Common myeloid progenitor, CD34-positive (primary cell): ENCODE data around the gene DAAM2. TPM values are rescaled to one million over a fixed set of nuclear protein-coding genes. Genes with fewer than 3 reads are reported as not detected.

Experiments used
- CTCF ChIA-PET: fragments of 350-600 bp; sonication (Branson Sonifier 250); formaldehyde crosslinking; loops from one replicate; lab custom pipeline; 2021; ENCODE audit warnings: antibody characterized with exemption; lab: Charles Lee
- POLR2A ChIA-PET: fragments of 350-600 bp; sonication (Branson Sonifier 250); formaldehyde crosslinking; loops from one replicate; lab custom pipeline; 2021; ENCODE audit warnings: antibody characterized with exemption; lab: Charles Lee
- DNase-seq, 3 donors: peaks; one replicate each; pipeline versions ENCODE4 v3.0.0 to v3.0.0-alpha.2; 2013
- H3K27ac ChIP-seq, 2 experiments: 1 replicate in 1 of 2; 2 replicates in 1 of 2; pipeline ENCODE4 v1.7.0; 2013; ENCODE audit warnings: inconsistent platforms in 2 of 2, low read length in 2 of 2, mild to moderate bottlenecking in 2 of 2, low read depth in 1 of 2, moderate library complexity in 1 of 2; ENCODE audit not compliant: severe bottlenecking in 2 of 2, insufficient read depth in 1 of 2, poor library complexity in 1 of 2
- H3K27me3 ChIP-seq, 5 experiments: replicated peaks in 2 of 5; 1 replicate in 3 of 5; 2 replicates in 2 of 5; pipeline versions ENCODE4 v1.6.1 to v1.7.0; 2013; ENCODE audit warnings: low read length in 4 of 5, mild to moderate bottlenecking in 2 of 5, moderate library complexity in 2 of 5, inconsistent platforms in 1 of 5; ENCODE audit not compliant: insufficient read depth in 5 of 5, control insufficient read depth in 4 of 5
- H3K36me3 ChIP-seq, 4 experiments: 1 replicate in 2 of 4; 2 replicates in 2 of 4; pipeline versions ENCODE4 v1.6.1 to v1.7.0; 2013; ENCODE audit warnings: low read length in 3 of 4, control low read depth in 1 of 4, mild to moderate bottlenecking in 1 of 4; ENCODE audit not compliant: control insufficient read depth in 4 of 4, insufficient read depth in 4 of 4
- H3K4me1 ChIP-seq, 4 experiments: 1 replicate in 3 of 4; 2 replicates in 1 of 4; pipeline versions ENCODE4 v1.6.1 to v1.7.1; 2013; ENCODE audit warnings: low read length in 3 of 4, mild to moderate bottlenecking in 3 of 4, control low read depth in 1 of 4, inconsistent platforms in 1 of 4, moderate library complexity in 1 of 4; ENCODE audit not compliant: control insufficient read depth in 4 of 4, insufficient read depth in 4 of 4; ENCODE audit errors: control extremely low read depth in 1 of 4
- H3K4me3 ChIP-seq, 7 experiments: 1 replicate in 4 of 7; 2 replicates in 3 of 7; pipeline versions ENCODE4 v1.5.1 to v1.7.0; 2013; ENCODE audit warnings: mild to moderate bottlenecking in 7 of 7, low read length in 6 of 7, moderate library complexity in 6 of 7, inconsistent platforms in 2 of 7, low read depth in 2 of 7, control low read depth in 1 of 7; ENCODE audit not compliant: insufficient read depth in 4 of 7, control insufficient read depth in 1 of 7; ENCODE audit errors: extremely low read depth in 1 of 7
- H3K9me3 ChIP-seq, 5 experiments: 1 replicate in 4 of 5; 2 replicates in 1 of 5; pipeline versions ENCODE4 v1.6.1 to v1.7.1; 2013; ENCODE audit warnings: low read length in 4 of 5, mild to moderate bottlenecking in 2 of 5, inconsistent platforms in 1 of 5, low read depth in 1 of 5, moderate library complexity in 1 of 5; ENCODE audit not compliant: control insufficient read depth in 4 of 5, insufficient read depth in 2 of 5; ENCODE audit errors: control extremely low read depth in 1 of 5
- WGBS: methylation state at CpG from one replicate; pipeline ENCODE4 v1.1.5; 2013; ENCODE audit not compliant: insufficient coverage; 5-methylcytosine and 5-hydroxymethylcytosine counted together
- polyA plus RNA-seq: library from polyadenylated mRNA; unstranded; fragments of 120-200 nt; gene quantifications from one replicate; pipeline ENCODE4 v1.2.1, GENCODE V29; 2013

The DAAM2 gene
- polyA plus RNA-seq = 0.01 TPM

DNA sequence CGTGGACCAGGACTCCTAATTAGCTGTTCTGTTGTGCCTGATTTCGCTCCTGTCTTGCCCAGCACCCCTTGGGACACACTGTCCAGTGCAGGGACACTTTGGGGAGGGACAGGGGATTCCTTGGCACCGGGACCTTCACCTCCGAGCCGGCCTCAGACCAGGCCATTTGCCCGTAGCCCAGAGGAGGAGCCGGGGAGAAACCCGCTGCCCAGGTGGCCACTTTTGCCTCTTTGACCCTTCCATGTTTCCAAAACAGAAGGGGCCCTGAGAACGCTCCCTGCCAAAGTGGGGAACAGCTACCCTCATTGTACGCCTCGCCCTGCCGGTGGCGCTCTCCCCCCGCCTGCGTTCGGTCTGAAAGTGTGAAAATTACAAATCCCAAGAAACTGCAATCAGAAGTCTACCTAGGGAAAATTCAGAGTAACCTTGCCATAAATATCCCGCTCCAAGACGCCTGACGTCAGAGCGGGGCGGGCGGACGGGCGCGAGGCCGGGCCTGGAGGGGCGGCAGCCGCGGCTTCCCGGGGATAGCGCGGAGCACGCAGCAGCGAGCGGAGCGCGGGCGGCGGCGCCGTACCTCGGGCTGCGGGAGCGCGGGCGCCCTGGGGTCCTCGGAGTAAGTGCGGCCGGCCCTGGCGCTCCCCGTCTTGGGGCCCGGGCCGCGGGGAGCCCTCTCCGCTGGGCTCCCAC, at the start of gene DAAM2:
DAAM2 (plus strand) TSS at position 527 of the 690 bp plus-strand sequence. CDS start 63,927 bp downstream, outside the sequence.
- Histone ChIP-seq H3K9me3 (no peaks in the 10 kb centered on the region), H3K4me1 (peaks cover 0 to 12% (median 5%) of the 10 kb centered on the region in 4 experiments), H3K27me3 (peaks cover 2 to 56% (median 32%) of the 10 kb centered on the region in 5 experiments), H3K36me3 (no peaks in the 10 kb centered on the region), H3K27ac (no peak within 1 kb of the TSS), H3K4me3 (peak within 1 kb of the TSS in 5 of 7 experiments; percentile 9 to 64 (median 50))
- ChIA-PET CTCF (interaction anchor here (1.3 kb wide), 1 partner anchor 69 kb away, joined by 3 read pairs; no protein-coding TSS in a partner anchor), POLR2A (interaction anchor here (0.5 kb wide), 1 partner anchor 96 kb away, joined by 3 read pairs; no protein-coding TSS in a partner anchor)
- 8% methylated on average over 42 of the region's 55 CpGs for WGBS
- peak in 1 of 3 donors; percentile 35 for DNase-seq

DNA sequence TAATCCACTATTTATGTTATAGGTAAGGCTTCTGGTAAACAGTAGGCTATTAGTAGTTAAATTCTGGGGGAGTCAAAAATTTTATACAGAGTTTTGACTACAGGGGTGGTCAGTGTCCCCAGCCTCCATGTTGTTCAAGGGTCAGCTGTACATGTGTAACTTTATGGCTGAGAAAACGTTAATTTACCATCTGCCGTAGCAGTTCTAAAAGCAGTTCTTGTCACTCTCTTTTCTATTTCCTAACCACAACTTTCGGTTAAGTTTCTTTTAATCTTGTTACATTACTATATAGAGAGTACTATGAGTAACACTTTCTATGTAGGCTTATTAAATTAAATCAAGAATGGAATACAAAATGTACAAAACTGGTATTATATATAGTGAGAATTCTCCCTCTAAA, 45.4 kb upstream of the DAAM2 start:
- no peaks in the 10 kb centered on the region for H3K9me3 ChIP-seq
- H3K27ac ChIP-seq = no peak overlapping the region
- H3K27me3 ChIP-seq = peaks cover 0 to 4% (median 0%) of the 10 kb centered on the region in 5 experiments
- H3K4me3 ChIP-seq = no peak overlapping the region
- CTCF ChIA-PET = no interaction called here
- POLR2A ChIA-PET = no interaction called here
- WGBS = no CpG with 5 or more reads among the region's 3 CpGs
- no peaks in the 10 kb centered on the region for H3K36me3 ChIP-seq
- no peak for DNase-seq
- no peaks in the 10 kb centered on the region for H3K4me1 ChIP-seq

- Histone ChIP-seq H3K27ac (no peak overlapping the region), H3K27me3 (no peaks in the 10 kb centered on the region), H3K36me3 (no peaks in the 10 kb centered on the region), H3K9me3 (peaks cover 0 to 2% (median 0%) of the 10 kb centered on the region in 5 experiments), H3K4me3 (no peak overlapping the region), H3K4me1 (peaks cover 0 to 10% (median 2%) of the 10 kb centered on the region in 4 experiments)
- ChIA-PET POLR2A (no interaction called here), CTCF (no interaction called here)
- 72% methylated on average over 7 of the region's 12 CpGs for WGBS
- DNase-seq = peak in 1 of 3 donors; percentile 10
These were observed 39.1 kb upstream of the DAAM2 start for GRCh38 chr6:39752835-39753724.

GRCh38 chr6:39753725-39754045, 38.5 kb upstream of the DAAM2 start:
- Histone ChIP-seq H3K9me3 (peaks cover 0 to 2% (median 0%) of the 10 kb centered on the region in 5 experiments), H3K4me1 (peaks cover 0 to 10% (median 2%) of the 10 kb centered on the region in 4 experiments), H3K4me3 (no peak overlapping the region), H3K27me3 (no peaks in the 10 kb centered on the region), H3K27ac (no peak overlapping the region), H3K36me3 (no peaks in the 10 kb centered on the region)
- ChIA-PET POLR2A (no interaction called here), CTCF (no interaction called here)
- peak in 2 of 3 donors; percentile 10 to 26 for DNase-seq
- no CpG with 5 or more reads among the region's 3 CpGs for WGBS

DNA sequence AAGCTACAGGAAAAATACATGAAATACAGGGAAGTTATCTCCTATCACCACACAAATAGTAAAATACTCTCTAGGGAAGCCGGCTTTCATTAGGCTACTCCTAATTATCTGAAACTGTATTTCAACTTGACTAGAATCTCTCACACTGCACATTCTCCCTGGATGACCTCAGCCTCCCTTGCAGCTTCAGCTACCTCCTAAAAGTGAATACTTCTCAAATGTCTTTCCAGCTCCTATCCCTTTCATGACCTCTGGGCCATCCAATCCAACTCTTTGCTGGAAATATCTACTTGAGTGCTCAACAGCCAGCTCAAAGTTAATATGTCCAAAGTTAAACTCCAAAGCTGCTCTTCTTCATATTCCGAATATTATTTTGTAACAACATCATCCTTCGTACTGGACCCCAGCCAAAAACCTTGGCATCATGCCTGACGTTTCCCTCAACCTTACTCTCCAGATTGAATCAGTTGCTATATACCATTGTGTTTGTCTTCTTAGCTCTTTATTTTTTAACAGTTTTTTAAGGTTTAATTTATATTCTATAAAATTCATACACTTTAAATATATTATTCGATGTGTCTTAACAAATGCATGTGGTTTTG, 37.6 kb upstream of the DAAM2 start:
- Histone ChIP-seq H3K4me1 (peaks cover 0 to 10% (median 2%) of the 10 kb centered on the region in 4 experiments), H3K27me3 (peaks cover 0 to 4% (median 2%) of the 10 kb centered on the region in 5 experiments), H3K36me3 (no peaks in the 10 kb centered on the region), H3K9me3 (peaks cover 0 to 2% (median 0%) of the 10 kb centered on the region in 5 experiments), H3K4me3 (no peak overlapping the region), H3K27ac (no peak overlapping the region)
- ChIA-PET POLR2A (no interaction called here), CTCF (no interaction called here)
- no peak for DNase-seq
- 83% methylated on average over 1 of the region's 5 CpGs for WGBS

GRCh38 chr6:39755231-39755630, 36.9 kb upstream of the DAAM2 start:
- Histone ChIP-seq H3K27ac (no peak overlapping the region), H3K27me3 (peaks cover 0 to 4% (median 3%) of the 10 kb centered on the region in 5 experiments), H3K4me1 (peaks cover 0 to 10% (median 2%) of the 10 kb centered on the region in 4 experiments), H3K9me3 (peaks cover 0 to 2% (median 0%) of the 10 kb centered on the region in 5 experiments), H3K4me3 (no peak overlapping the region), H3K36me3 (no peaks in the 10 kb centered on the region)
- ChIA-PET CTCF (interaction anchor here (0.6 kb wide), 1 partner anchor 7 kb away, joined by 3 read pairs; no protein-coding TSS in a partner anchor), POLR2A (no interaction called here)
- WGBS = no CpG with 5 or more reads among the region's 1 CpG
- DNase-seq = no peak
